Sigmoid colon (tissue), 7 donors: ENCODE data around the gene MORF4L1. TPM values are rescaled to one million over a fixed set of nuclear protein-coding genes. Genes with fewer than 3 reads are reported as not detected.
"Not testable (repeated sequence)": the region's sequence is repeated elsewhere in the genome, so short reads cannot be mapped to it uniquely, and the experiment has no call there.

Experiments used
- DNase-seq: peaks from one replicate; pipeline ENCODE4 v3.0.0-alpha.2; 2019
- H3K27ac ChIP-seq, 4 donors: fragments of 200-600 bp; sonication (generic); one replicate each; pipeline ENCODE4 v1.5.1; 2016 to 2019; ENCODE audit warnings: mild to moderate bottlenecking in 1 of 4
- H3K27me3 ChIP-seq, 3 donors: fragments of 200-600 bp; sonication (generic); one replicate each; pipeline ENCODE4 v1.5.1; 2019; ENCODE audit warnings: mild to moderate bottlenecking in 1 of 3
- H3K36me3 ChIP-seq, 4 donors: fragments of 200-600 bp; sonication (generic); one replicate each; pipeline ENCODE4 v1.5.1; 2016 to 2019
- H3K4me1 ChIP-seq, 4 donors: fragments of 200-600 bp; sonication (generic); one replicate each; pipeline ENCODE4 v1.5.1; 2017 to 2019
- H3K4me3 ChIP-seq, 4 donors: fragments of 200-600 bp; sonication (generic); one replicate each; pipeline ENCODE4 v1.5.1; 2017 to 2019; ENCODE audit warnings: mild to moderate bottlenecking in 2 of 4, moderate library complexity in 1 of 4
- H3K9me3 ChIP-seq, 4 donors: fragments of 200-600 bp in 3 of 4; sonication (generic) in 3 of 4; one replicate each; pipeline versions ENCODE4 v1.5.1 to v1.6.1; 2013 to 2019
- EP300 ChIP-seq, 4 donors: sonication (generic); formaldehyde crosslinking; IDR thresholded peaks; one replicate each; pipeline ENCODE4 v1.6.1; 2017; ENCODE audit warnings: antibody characterized with exemption in 4 of 4
- POLR2A ChIP-seq, 2 donors: fragments of 450-650 bp; IDR thresholded peaks; one replicate each; pipeline ENCODE4 v1.6.1; 2016; ENCODE audit warnings: antibody characterized with exemption in 2 of 2, mild to moderate bottlenecking in 2 of 2, moderate library complexity in 2 of 2
- POLR2AphosphoS5 ChIP-seq, 4 donors: sonication (generic); formaldehyde crosslinking; IDR thresholded peaks; one replicate each; pipeline ENCODE4 v1.6.1; 2017; ENCODE audit warnings: antibody characterized with exemption in 4 of 4
- WGBS, 2 donors: extraction: QIAGEN DNeasy Blood & Tissue Kit; methylation state at CpG; one replicate each; pipeline ENCODE4 v1.1.7; 2013; 5-methylcytosine and 5-hydroxymethylcytosine counted together
- intact Hi-C: fragments of 100-400 bp; cut with DNase I; formaldehyde crosslinking; loops from one replicate; pipeline ENCODE4 v1.15.1; 2023
- polyA plus RNA-seq, 3 donors: library from polyadenylated mRNA; stranded (reverse); fragments of 200-250 nt; gene quantifications; one replicate each; pipeline ENCODE4 v1.2.3, GENCODE V29; 2013
- total RNA-seq, 4 donors: library from RNA; depleted of rRNA; stranded (reverse); fragments of >200 nt; gene quantifications; one replicate each; pipeline ENCODE4 v1.1.0, GENCODE V29; 2016
- TF ChIP-seq, protein P1 (sequence below), 4 experiments: fragments of 450-650 bp in 3 of 4; fragments of 200-600 bp in 1 of 4; IDR thresholded peaks; one replicate each; pipeline ENCODE4 v1.5.1; 2016 to 2019; ENCODE audit warnings: antibody characterized with exemption in 4 of 4, mild to moderate bottlenecking in 3 of 4, moderate library complexity in 2 of 4
- donor health status: healthy with polysubstance abuse.
- donor health status: Bipolar disorder and iron deficiency.
- donor health status: healthy.

Gene MORF4L1
- total and polyA plus RNA-seq, 7 donors = 245 to 500 (median 318) TPM

DNA sequence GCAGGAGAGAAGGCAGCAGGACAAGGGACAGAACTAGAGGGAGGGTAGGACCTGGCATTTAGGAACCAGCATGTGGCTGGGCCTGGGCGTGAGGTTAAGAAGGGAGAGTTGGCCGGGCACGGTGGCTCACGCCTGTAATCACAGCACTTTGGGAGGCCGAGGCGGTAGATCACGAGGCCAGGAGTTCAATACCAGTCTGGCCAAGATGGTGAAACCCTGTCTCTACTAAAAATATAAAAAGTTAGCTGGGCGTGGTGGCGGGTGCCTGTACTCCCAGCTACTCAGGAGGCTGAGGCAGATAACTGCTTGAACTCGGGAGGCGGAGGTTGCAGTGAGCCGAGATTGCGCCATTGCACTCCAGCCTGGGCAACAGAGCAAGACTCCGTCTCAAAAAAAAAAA, 55.5 kb downstream of the MORF4L1 start:
- WGBS, 2 donors = 95 to 96% methylated on average over 14 of the region's 14 CpGs
- H3K9me3 ChIP-seq, intact Hi-C loops, H3K4me3 ChIP-seq, H3K27me3 ChIP-seq, DNase-seq, H3K27ac ChIP-seq: not testable (repeated sequence)
- Histone ChIP-seq H3K36me3 (peaks cover 8 to 44% (median 19%) of the 10 kb centered on the region in 4 donors), H3K4me1 (peaks cover 0 to 19% (median 15%) of the 10 kb centered on the region in 4 donors)
- peak in 1 of 4 donors; percentile 16 for TF ChIP-seq POLR2AphosphoS5 (IDR thresholded peaks at IDR 0.05)

DNA sequence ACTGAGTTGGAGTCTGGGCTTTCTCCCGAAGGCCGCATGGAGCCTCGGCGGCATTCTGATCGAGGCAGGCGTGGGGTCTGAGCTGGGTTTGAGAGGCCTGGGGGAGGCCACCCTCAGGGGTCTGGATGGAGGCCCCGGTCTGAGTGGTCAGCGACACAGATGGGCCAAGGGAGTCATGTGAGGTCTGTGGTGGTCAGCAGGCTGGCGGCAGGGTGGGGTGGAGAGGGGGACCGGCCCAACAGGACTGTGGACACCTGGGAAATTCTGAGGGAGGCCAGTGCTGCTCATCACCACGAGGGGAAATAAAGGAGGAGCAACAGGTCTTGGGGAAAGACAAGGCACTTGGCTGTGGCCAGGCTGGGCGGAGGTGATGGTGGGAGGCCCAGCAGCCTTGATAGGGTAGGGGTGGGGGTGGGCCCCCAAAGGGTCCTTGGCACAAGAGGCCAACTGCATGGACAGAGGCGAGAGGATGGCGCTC, 56.0 kb downstream of the MORF4L1 start:
- H3K4me1 ChIP-seq = peaks cover 0 to 23% (median 20%) of the 10 kb centered on the region in 4 donors
- intact Hi-C loops = no loop called here
- H3K9me3 ChIP-seq = no peaks in the 10 kb centered on the region
- H3K27ac ChIP-seq = no peak overlapping the region
- TF ChIP-seq POLR2AphosphoS5 (IDR thresholded peaks at IDR 0.05) = peak in 1 of 4 donors; percentile 16
- TF ChIP-seq POLR2A (IDR thresholded peaks at IDR 0.05) = no peak
- TF ChIP-seq, protein P1, sequence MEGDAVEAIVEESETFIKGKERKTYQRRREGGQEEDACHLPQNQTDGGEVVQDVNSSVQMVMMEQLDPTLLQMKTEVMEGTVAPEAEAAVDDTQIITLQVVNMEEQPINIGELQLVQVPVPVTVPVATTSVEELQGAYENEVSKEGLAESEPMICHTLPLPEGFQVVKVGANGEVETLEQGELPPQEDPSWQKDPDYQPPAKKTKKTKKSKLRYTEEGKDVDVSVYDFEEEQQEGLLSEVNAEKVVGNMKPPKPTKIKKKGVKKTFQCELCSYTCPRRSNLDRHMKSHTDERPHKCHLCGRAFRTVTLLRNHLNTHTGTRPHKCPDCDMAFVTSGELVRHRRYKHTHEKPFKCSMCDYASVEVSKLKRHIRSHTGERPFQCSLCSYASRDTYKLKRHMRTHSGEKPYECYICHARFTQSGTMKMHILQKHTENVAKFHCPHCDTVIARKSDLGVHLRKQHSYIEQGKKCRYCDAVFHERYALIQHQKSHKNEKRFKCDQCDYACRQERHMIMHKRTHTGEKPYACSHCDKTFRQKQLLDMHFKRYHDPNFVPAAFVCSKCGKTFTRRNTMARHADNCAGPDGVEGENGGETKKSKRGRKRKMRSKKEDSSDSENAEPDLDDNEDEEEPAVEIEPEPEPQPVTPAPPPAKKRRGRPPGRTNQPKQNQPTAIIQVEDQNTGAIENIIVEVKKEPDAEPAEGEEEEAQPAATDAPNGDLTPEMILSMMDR (IDR thresholded peaks at IDR 0.05) = no peak
- WGBS, 2 donors = 95% methylated on average over 14 of the region's 14 CpGs
- no peak overlapping the region for H3K4me3 ChIP-seq
- H3K36me3 ChIP-seq = peaks cover 6 to 40% (median 15%) of the 10 kb centered on the region in 4 donors
- no peaks in the 10 kb centered on the region for H3K27me3 ChIP-seq
- DNase-seq = no peak

GRCh38 chr15:78929536-78930264, 57.0 kb downstream of the MORF4L1 start:
- intact Hi-C loops = no loop called here
- peak overlapping the region in 2 of 4 donors; percentile 77 to 79 for H3K27ac ChIP-seq
- no peak overlapping the region for H3K4me3 ChIP-seq
- peaks cover 0 to 32% (median 13%) of the 10 kb centered on the region in 4 donors for H3K36me3 ChIP-seq
- WGBS, 2 donors = 94 to 95% methylated on average over 16 of the region's 16 CpGs
- no peaks in the 10 kb centered on the region for H3K27me3 ChIP-seq
- TF ChIP-seq, protein P1 (IDR thresholded peaks at IDR 0.05) = no peak
- TF ChIP-seq POLR2AphosphoS5 (IDR thresholded peaks at IDR 0.05) = peak in 1 of 4 donors; percentile 6
- DNase-seq = no peak
- H3K9me3 ChIP-seq = no peaks in the 10 kb centered on the region
- H3K4me1 ChIP-seq = peaks cover 0 to 33% (median 29%) of the 10 kb centered on the region in 4 donors

GRCh38 chr15:78930577-78931388, 58.1 kb downstream of the MORF4L1 start:
- Histone ChIP-seq H3K36me3 (peaks cover 0 to 31% (median 7%) of the 10 kb centered on the region in 4 donors), H3K4me3 (no peak overlapping the region), H3K27me3 (no peaks in the 10 kb centered on the region), H3K27ac (peak overlapping the region in 3 of 4 donors; percentile 67 to 79 (median 77)), H3K9me3 (no peaks in the 10 kb centered on the region), H3K4me1 (peaks cover 0 to 33% (median 29%) of the 10 kb centered on the region in 4 donors)
- WGBS, 2 donors = 75 to 76% methylated on average over 11 of the region's 11 CpGs
- TF ChIP-seq, protein P1 (IDR thresholded peaks at IDR 0.05) = no peak
- TF ChIP-seq EP300 (IDR thresholded peaks at IDR 0.05) (peak in 1 of 4 donors; percentile 52), POLR2A (IDR thresholded peaks at IDR 0.05) (no peak), POLR2AphosphoS5 (IDR thresholded peaks at IDR 0.05) (peak in 3 of 4 donors; percentile 15 to 72 (median 25))
- peak; percentile 86 for DNase-seq
- intact Hi-C loops = no loop called here
